T-helper 17 cell (primary cell): Measurements from ENCODE around the gene DHCR7. TPM values are rescaled to one million over a fixed set of nuclear protein-coding genes. Genes with fewer than 3 reads are reported as not detected.

Source experiments
- ATAC-seq: fragments of 150-1000 bp; cut with Tn5 transposase; 2 replicates; pipeline ENCODE4 v1.10.0; 2021; ENCODE audit warnings: mild to moderate bottlenecking, moderate library complexity
- DNase-seq, 3 donors: peaks; one replicate each; pipeline versions ENCODE4 v3.0.0 to v3.0.0-alpha.2; 2020 to 2021
- H3K9me3 ChIP-seq: one replicate; pipeline ENCODE4 v1.7.0; 2013; ENCODE audit warnings: low read length, mild to moderate bottlenecking; ENCODE audit not compliant: control insufficient read depth, poor library complexity, severe bottlenecking
- H3K27ac Mint-ChIP-seq: one replicate; pipeline ENCODE4 v1.8.0; 2022; ENCODE audit warnings: mild to moderate bottlenecking, moderate library complexity, mixed read lengths
- H3K27me3 Mint-ChIP-seq: one replicate; pipeline ENCODE4 v1.8.0; 2022; ENCODE audit warnings: mixed read lengths
- H3K36me3 Mint-ChIP-seq: one replicate; pipeline ENCODE4 v1.8.0; 2022; ENCODE audit warnings: low read depth, mixed read lengths
- H3K4me1 Mint-ChIP-seq: one replicate; pipeline ENCODE4 v1.8.0; 2022; ENCODE audit warnings: mild to moderate bottlenecking, mixed read lengths
- H3K4me3 Mint-ChIP-seq: one replicate; pipeline ENCODE4 v1.8.0; 2022; ENCODE audit warnings: mild to moderate bottlenecking, moderate library complexity, mixed read lengths
- total RNA-seq, 4 donors: library from RNA in 2 of 4; stranded (reverse) in 2 of 4; gene quantifications; one replicate each; pipeline ENCODE4 v1.2.3 and lab custom pipeline; 2022 to 2026

Gene DHCR7
- total RNA-seq, 2 donors from 2014 or later, result 16.8 to 26.7 TPM

DNA sequence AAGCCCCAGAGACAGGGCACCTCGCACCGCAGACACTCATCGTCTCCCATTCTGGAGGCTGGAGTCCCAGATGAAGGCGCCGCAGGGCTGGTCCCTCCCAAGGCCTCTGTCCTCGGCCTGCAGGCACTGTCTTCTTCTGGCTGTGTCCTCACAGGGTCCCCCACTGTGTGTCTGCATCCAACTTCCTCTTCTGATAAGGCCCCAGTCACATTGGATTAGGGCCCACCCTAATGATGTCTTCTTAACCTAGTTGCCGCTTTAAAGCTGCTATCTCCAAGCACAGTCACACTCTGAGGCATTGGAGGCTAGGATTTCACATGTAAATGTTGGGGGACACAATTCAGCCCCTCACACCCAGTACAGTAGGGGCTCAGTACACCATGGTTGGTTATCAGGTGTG is 48.9 kb downstream of the DHCR7 start:
- H3K27me3 Mint-ChIP-seq, result peaks cover 14% of the 10 kb centered on the region
- no peaks in the 10 kb centered on the region for H3K9me3 ChIP-seq
- no peak overlapping the region for H3K4me3 Mint-ChIP-seq
- no peak for DNase-seq
- no peaks in the 10 kb centered on the region for H3K4me1 Mint-ChIP-seq
- H3K36me3 Mint-ChIP-seq, result no peaks in the 10 kb centered on the region
- no peak for ATAC-seq
- no peak overlapping the region for H3K27ac Mint-ChIP-seq

DNA sequence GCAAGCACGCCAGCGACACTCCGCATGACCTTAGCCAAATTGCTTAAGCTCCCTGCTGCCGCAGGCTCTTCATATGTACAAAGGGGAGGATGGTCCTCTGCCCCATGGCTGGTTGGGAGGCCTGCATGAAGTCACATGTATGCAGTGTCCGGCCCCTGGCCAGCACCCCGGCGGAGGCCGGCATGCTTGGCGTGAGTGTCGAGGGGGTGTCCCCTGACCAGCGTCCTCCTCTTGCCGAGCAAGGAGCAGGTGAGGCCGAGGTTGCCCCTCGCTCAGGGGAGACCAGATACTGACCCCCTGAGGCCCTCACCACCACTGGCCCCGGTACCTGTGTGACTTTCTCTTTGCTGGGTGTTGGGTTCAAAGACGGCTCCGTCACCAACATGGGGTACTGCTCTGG is 50.2 kb downstream of the DHCR7 start:
- Mint-ChIP-seq H3K4me3 (no peak overlapping the region), H3K4me1 (no peaks in the 10 kb centered on the region), H3K27ac (no peak overlapping the region), H3K36me3 (no peaks in the 10 kb centered on the region), H3K27me3 (peaks cover 14% of the 10 kb centered on the region)
- no peaks in the 10 kb centered on the region for H3K9me3 ChIP-seq
- ATAC-seq (no peak), DNase-seq (no peak)

DNA sequence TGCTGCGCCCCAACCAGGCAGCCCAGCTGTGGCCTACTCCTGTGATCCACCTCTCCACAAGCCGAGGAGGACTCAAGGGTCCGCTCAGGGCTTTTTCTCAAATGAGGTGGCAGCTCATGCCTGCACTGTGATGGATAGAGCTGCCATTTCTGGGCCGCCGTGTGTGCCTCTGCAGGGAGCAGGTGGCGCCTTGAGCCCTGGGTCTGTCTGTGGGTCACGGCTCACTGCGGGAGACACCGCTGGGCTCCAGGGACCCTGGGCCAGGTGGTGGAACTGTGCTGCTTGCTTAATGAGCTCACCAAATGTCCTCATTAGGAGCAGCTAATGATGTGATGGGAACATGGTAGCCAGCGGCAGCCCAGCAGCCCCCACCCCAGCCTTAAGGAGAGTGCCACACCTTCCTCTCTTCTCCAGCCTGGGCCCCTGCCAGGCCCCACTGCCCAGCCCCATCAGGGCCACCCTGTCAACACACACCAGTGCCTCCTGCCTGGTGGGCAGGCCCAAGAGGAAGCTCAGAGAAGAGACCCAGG is 50.8 kb downstream of the DHCR7 start:
- Mint-ChIP-seq H3K27ac (no peak overlapping the region), H3K4me3 (no peak overlapping the region), H3K36me3 (no peaks in the 10 kb centered on the region), H3K27me3 (peaks cover 16% of the 10 kb centered on the region), H3K4me1 (no peaks in the 10 kb centered on the region)
- H3K9me3 ChIP-seq, result no peaks in the 10 kb centered on the region
- no peak for DNase-seq
- no peak for ATAC-seq

DNA sequence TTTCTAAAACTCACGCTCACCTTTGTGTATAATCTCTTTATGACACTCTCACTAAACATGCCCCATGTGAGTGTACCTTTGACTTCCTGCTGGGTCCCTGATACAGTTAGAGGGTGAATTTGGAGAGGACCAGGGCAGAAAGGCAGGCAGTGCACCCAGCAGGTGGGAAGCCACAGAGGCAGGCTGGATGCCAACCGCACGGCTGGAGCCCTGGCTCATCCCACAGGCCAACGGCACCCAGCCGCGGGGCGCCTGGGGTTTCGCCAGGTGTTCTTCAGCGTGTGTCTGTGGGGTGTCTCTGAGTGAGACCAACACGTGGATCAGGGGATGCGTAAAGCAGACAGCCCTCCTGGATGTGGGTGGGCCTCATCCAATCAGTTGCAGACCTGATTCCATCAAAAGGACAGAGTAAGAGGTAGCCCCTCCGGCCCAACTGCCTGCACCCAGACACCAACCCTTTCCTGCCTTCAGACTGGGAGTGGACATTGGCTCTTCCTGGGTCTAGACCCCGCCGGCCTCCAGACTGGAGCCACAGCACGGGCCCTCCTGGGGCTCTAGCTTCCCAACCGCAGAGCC is 51.6 kb downstream of the DHCR7 start:
- no peak for DNase-seq
- no peak overlapping the region for H3K4me3 Mint-ChIP-seq
- no peaks in the 10 kb centered on the region for H3K4me1 Mint-ChIP-seq
- no peaks in the 10 kb centered on the region for H3K9me3 ChIP-seq
- H3K27ac Mint-ChIP-seq, result no peak overlapping the region
- H3K27me3 Mint-ChIP-seq, result peaks cover 22% of the 10 kb centered on the region
- no peaks in the 10 kb centered on the region for H3K36me3 Mint-ChIP-seq
- ATAC-seq, result no peak

DNA sequence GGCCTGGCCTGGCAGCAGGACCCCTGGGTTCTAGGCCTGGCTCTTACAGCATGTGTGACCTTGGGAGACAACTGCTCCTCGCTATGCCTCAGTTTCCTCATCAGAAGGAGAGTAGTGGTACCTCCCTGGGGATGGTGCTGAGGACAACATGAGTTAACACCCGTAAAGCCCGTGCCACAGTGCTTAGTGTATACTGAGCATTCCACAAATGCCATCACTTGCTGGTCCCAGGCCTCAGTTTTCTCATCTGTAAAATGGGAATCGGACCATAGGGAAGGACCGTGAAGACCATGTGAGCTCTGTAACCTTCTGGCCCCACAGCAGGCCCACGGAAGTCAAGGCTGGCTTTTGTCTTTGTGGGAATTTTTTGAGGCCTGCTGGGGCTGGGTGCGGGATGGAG is 52.4 kb downstream of the DHCR7 start:
- DNase-seq, result no peak
- Mint-ChIP-seq H3K36me3 (no peaks in the 10 kb centered on the region), H3K27ac (no peak overlapping the region), H3K27me3 (peaks cover 22% of the 10 kb centered on the region), H3K4me3 (no peak overlapping the region), H3K4me1 (no peaks in the 10 kb centered on the region)
- no peak for ATAC-seq
- H3K9me3 ChIP-seq, result no peaks in the 10 kb centered on the region

DNA sequence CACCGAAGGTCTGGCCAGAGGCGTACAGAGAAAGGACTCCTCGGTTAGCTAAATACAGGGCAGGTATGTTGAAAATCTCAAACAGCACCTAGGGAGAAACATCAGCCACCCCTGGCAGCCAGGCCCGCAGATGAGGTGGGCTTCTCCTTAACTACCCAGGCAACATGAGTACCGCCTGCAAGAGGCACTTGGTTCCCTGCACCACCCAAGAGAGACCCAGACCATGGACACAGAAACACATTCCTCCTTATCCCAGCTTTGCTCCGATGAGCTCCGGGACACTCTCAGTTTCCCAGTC is 53.0 kb downstream of the DHCR7 start:
- ATAC-seq (no peak), DNase-seq (no peak)
- Mint-ChIP-seq H3K27ac (no peak overlapping the region), H3K27me3 (peaks cover 22% of the 10 kb centered on the region), H3K4me3 (no peak overlapping the region), H3K4me1 (no peaks in the 10 kb centered on the region), H3K36me3 (no peaks in the 10 kb centered on the region)
- no peaks in the 10 kb centered on the region for H3K9me3 ChIP-seq

DNA sequence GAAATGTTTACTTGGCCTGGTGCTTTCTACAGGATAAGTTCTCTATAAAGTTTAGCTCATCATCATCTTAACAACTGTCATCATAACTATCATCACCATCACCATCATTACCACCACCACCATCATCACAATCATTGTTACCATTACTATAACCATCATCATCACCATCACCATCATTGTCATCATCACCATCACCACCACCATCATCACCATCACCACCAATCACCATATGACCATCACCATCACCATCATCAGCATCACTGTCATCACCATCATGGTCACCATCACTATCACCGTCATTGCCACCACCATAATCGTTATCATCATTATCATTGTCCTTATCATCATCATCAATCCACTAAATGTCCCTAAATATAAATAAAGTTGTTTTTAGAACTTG is 54.9 kb downstream of the DHCR7 start:
- H3K27ac Mint-ChIP-seq, result no peak overlapping the region
- H3K4me1 Mint-ChIP-seq, result no peaks in the 10 kb centered on the region
- H3K27me3 Mint-ChIP-seq, result peaks cover 22% of the 10 kb centered on the region
- H3K9me3 ChIP-seq, result no peaks in the 10 kb centered on the region
- H3K4me3 Mint-ChIP-seq, result no peak overlapping the region
- no peak for ATAC-seq
- no peak for DNase-seq
- no peaks in the 10 kb centered on the region for H3K36me3 Mint-ChIP-seq

DNA sequence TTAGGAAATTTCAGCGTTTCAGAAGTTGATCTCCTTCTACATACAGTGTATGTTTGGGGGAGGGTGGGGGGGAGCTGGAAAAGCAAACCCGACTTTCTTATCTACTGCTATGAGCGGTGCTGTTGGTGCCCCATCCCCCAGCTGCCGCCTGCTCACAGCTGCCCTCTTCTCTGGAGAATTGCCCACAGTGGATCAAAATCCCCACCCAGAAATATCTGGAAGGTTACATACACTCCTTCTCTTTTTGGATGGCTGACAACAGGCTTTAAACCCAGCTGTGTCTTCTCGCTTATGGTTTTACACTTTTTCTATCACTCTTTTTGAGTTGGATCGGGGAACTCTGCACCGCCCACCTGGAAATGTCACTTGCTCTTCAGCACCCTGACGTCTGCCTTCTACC is 56.4 kb downstream of the DHCR7 start:
- Mint-ChIP-seq H3K36me3 (no peaks in the 10 kb centered on the region), H3K4me1 (no peaks in the 10 kb centered on the region), H3K27me3 (peaks cover 15% of the 10 kb centered on the region), H3K27ac (no peak overlapping the region), H3K4me3 (no peak overlapping the region)
- no peaks in the 10 kb centered on the region for H3K9me3 ChIP-seq
- ATAC-seq, result no peak
- no peak for DNase-seq

DNA sequence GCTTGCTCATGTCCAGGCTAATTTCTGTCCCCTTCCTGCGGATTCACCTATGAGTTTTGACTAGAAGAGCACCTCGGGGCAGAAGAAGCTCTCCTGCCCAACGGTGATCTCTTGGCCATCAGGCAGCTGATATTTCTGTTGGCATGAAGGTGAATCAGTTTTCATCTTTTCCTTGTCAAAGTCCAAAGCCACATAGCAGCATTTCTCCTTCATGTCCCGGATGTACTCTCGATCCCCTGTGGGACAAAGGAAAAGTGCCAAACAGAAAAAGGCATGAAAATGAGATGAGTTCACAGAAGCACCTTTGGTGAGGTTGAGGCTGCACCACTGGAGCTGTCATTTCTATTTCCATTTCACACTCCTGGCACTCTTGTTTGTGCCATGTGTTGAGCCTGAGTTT is 56.8 kb downstream of the DHCR7 start:
- no peak overlapping the region for H3K27ac Mint-ChIP-seq
- DNase-seq (no peak), ATAC-seq (no peak)
- peaks cover 15% of the 10 kb centered on the region for H3K27me3 Mint-ChIP-seq
- no peaks in the 10 kb centered on the region for H3K9me3 ChIP-seq
- H3K4me1 Mint-ChIP-seq, result no peaks in the 10 kb centered on the region
- H3K4me3 Mint-ChIP-seq, result no peak overlapping the region
- no peaks in the 10 kb centered on the region for H3K36me3 Mint-ChIP-seq

DNA sequence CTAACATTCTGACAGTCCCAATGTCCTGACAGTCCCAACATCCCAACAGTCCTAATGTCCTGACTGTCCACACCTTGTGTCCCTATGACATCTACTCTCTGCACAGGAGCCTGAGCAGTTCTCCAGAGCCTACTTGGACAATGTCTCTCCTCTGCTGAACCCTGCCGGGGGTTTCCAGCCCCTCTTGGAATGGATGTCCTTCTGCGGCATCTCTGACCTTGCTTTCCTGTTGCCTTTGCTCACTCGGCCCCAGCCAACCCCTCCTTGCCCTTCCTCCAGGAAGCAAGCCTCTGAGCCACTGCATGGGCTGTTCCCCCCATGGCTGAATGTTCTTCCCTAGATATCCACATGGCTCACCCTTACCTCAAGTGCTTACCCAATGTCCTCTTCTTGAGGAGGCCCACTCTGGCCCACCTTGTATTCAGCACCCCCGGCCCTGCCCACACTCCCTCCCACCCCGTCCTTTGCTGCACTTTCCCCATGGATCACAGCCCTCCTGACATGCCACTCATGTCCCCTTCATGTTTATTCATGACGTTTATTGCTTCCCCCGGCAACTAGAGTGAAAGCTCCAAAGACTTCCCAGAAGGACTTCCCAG is 59.5 kb downstream of the DHCR7 start:
- H3K9me3 ChIP-seq, result no peaks in the 10 kb centered on the region
- Mint-ChIP-seq H3K27me3 (peaks cover 8% of the 10 kb centered on the region), H3K27ac (no peak overlapping the region), H3K4me3 (no peak overlapping the region), H3K4me1 (no peaks in the 10 kb centered on the region), H3K36me3 (no peaks in the 10 kb centered on the region)
- ATAC-seq, result no peak
- DNase-seq, result no peak

DNA sequence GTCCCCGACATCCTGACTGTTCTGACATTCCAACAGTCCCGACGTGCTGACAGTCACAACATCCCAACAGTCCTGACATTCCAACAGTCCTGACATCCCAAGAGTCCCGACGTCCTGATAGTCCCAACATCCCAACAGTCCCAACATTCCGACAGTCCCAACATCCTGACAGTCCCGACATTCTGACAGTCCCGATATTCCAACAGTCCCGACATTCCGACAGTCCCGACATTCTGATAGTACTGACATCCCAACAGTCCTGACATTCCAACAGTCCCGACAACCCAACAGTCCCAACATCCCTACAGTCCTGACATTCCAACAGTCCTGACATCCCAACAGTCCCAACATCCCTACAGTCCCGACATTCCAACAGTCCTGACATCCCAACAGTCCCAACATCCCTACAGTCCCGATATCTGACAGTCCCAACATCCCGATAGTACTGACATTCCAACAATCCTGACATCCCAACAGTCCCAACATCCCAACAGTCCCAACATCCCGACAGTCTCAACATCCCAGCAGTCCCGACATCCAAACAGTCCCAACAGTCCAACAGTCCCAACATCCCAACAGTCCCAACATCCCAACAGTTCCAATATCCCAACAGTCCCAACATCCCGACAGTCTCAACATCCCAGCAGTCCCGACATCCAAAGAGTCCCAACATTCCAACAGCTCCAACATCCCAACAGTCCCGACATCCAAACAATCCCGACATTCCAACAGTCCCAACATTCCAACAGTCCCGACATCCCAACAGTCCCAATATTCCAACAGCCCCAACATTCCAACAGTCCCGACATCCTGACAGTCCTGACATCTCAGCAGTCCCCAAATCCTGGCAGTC is 60.2 kb downstream of the DHCR7 start:
- H3K27ac Mint-ChIP-seq, result no peak overlapping the region
- DNase-seq (no peak), ATAC-seq (no peak)
- no peaks in the 10 kb centered on the region for H3K36me3 Mint-ChIP-seq
- H3K4me3 Mint-ChIP-seq, result no peak overlapping the region
- no peaks in the 10 kb centered on the region for H3K9me3 ChIP-seq
- H3K4me1 Mint-ChIP-seq, result no peaks in the 10 kb centered on the region
- peaks cover 8% of the 10 kb centered on the region for H3K27me3 Mint-ChIP-seq

DNA sequence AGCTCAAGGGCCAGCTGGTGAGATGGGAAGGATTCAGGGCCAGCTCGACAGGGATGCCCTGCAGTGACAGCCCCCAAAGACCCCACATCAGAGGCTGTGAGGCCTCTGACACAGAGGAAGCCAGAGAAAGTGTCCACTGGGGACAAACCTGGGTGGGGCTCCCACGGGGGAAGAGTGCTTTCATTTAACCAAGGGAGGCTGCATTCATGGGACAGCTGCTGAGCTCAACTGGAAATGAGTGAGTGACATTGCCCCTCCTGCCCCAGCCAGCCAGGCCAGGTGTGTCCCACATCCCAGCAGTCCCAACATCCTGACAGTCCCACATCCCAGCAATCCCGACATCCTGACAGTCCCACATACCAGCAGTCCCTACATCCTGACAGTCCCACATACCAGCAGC is 61.0 kb downstream of the DHCR7 start:
- no peaks in the 10 kb centered on the region for H3K9me3 ChIP-seq
- no peak overlapping the region for H3K4me3 Mint-ChIP-seq
- no peak for DNase-seq
- no peaks in the 10 kb centered on the region for H3K36me3 Mint-ChIP-seq
- H3K4me1 Mint-ChIP-seq, result no peaks in the 10 kb centered on the region
- no peak for ATAC-seq
- H3K27ac Mint-ChIP-seq, result no peak overlapping the region
- peaks cover 4% of the 10 kb centered on the region for H3K27me3 Mint-ChIP-seq

DNA sequence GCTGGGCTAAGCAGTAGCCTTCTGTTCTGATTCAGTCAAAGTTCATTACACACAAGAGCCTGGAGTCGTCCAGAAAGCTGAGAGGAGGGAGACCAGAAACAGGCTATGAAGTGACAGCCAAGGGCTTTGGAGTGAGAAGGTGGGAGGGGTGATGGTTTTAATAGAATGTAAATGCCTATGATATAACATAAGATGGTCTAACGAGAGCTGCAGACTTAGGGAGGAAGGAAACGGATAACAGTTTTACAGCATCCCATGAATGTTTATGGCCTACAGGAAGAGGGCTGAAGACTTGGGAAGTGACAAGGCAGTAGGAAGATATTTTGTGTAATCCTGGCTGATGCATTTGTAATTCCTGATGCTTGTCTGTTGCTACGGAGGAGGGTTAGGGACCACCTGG is 62.0 kb downstream of the DHCR7 start:
- Mint-ChIP-seq H3K27me3 (no peaks in the 10 kb centered on the region), H3K4me1 (no peaks in the 10 kb centered on the region), H3K27ac (no peak overlapping the region), H3K4me3 (no peak overlapping the region), H3K36me3 (no peaks in the 10 kb centered on the region)
- no peak for DNase-seq
- H3K9me3 ChIP-seq, result no peaks in the 10 kb centered on the region
- ATAC-seq, result no peak

DNA sequence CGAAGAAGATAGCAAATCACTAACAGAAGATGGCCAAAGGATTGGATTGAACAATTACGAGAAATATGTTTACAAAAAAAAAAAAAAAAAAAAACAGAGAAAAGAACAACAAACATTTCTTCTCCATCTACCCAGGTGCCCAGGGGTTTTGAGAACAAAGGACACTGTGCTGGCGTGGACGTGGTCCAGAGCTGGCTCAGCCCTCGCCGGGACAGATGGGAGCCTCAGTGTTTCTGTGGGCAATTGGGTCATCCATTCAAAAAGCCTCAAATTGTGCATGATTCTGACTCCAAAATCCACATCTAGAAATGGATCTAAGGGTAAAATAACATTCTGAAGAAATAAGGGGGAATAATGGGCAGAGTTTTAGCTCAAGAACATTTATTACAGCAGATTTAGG is 63.1 kb downstream of the DHCR7 start:
- Mint-ChIP-seq H3K4me3 (no peak overlapping the region), H3K4me1 (no peaks in the 10 kb centered on the region), H3K27ac (no peak overlapping the region), H3K27me3 (no peaks in the 10 kb centered on the region), H3K36me3 (no peaks in the 10 kb centered on the region)
- no peak for ATAC-seq
- DNase-seq, result no peak
- H3K9me3 ChIP-seq, result no peaks in the 10 kb centered on the region
